IPS-20b (cell line): ENCODE data around the gene GNAL.

Experiments
- H3K27ac ChIP-seq: one replicate; pipeline ENCODE4 v1.5.1; 2013; ENCODE audit warnings: low read length
- H3K27me3 ChIP-seq: 2 replicates; pipeline ENCODE4 v1.6.1; 2013; ENCODE audit warnings: mild to moderate bottlenecking, low read length, inconsistent platforms; ENCODE audit not compliant: insufficient read depth
- H3K36me3 ChIP-seq: 2 replicates; pipeline ENCODE4 v1.6.1; 2013; ENCODE audit warnings: low read depth, mild to moderate bottlenecking, inconsistent platforms, low read length, moderate library complexity; ENCODE audit not compliant: insufficient read depth
- H3K4me1 ChIP-seq: 2 replicates; pipeline ENCODE4 v1.6.1; 2013; ENCODE audit warnings: mild to moderate bottlenecking, control low read depth, inconsistent platforms, low read length, moderate library complexity; ENCODE audit not compliant: insufficient read depth
- H3K4me3 ChIP-seq: 2 replicates; pipeline ENCODE4 v1.5.1; 2013; ENCODE audit warnings: mild to moderate bottlenecking, low read length, inconsistent platforms
- H3K9ac ChIP-seq: 2 replicates; pipeline ENCODE4 v1.6.1; 2013; ENCODE audit warnings: low read depth, mild to moderate bottlenecking, inconsistent platforms, low read length, moderate library complexity
- H3K9me3 ChIP-seq: 2 replicates; pipeline ENCODE4 v1.6.1; 2013; ENCODE audit warnings: mild to moderate bottlenecking, low read depth, low read length, inconsistent platforms; ENCODE audit not compliant: insufficient read depth

GNAL gene

GRCh38 chr18:11872479-11873136, 183.5 kb downstream of the GNAL start:
- Histone ChIP-seq H3K27me3 (no peaks in the 10 kb centered on the region), H3K36me3 (no peaks in the 10 kb centered on the region; the same call in 1 of the 2 replicates), H3K4me1 (peaks cover 5% of the 10 kb centered on the region; the same call in 1 of the 2 replicates), H3K27ac (no peak overlapping the region), H3K4me3 (no peak overlapping the region), H3K9me3 (no peaks in the 10 kb centered on the region), H3K9ac (no peak overlapping the region)

DNA sequence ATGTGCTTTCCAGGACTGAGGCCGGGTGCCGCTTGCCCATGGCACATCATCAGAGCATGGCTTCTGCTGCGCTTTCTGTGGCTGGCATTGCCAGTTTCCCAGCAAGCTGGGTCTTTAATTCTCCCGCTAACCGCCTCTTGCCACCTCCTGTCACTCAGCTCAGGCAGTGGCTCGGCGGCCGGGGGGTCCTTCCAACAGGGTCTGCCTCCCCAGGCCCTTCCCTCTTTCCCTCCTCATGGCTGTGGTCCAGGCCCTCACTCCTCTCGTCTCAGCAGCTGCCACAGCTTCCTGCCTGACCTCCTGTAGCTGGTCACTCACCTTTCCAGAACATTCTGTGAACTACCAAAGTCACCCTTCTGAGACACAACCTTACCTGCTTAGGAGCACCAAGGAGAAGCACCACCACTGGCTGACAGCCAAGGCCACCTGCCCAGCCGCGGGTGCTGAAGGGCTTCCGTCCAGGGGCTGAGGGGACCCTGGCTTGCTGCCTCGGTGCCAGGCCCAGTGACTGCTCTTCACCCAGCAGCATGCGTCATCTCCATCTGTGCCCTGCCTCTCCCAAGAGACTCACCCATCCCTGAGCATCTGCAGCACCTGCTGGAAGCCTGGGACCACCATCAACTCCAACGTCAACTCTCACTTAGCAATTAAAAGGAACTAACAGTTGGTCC, 184.7 kb downstream of the GNAL start:
- no peaks in the 10 kb centered on the region; the same call in 1 of the 2 replicates for H3K36me3 ChIP-seq
- H3K9ac ChIP-seq = no peak overlapping the region
- H3K9me3 ChIP-seq = no peaks in the 10 kb centered on the region
- H3K27ac ChIP-seq = no peak overlapping the region
- H3K4me1 ChIP-seq = no peaks in the 10 kb centered on the region
- H3K27me3 ChIP-seq = no peaks in the 10 kb centered on the region
- no peak overlapping the region for H3K4me3 ChIP-seq

DNA sequence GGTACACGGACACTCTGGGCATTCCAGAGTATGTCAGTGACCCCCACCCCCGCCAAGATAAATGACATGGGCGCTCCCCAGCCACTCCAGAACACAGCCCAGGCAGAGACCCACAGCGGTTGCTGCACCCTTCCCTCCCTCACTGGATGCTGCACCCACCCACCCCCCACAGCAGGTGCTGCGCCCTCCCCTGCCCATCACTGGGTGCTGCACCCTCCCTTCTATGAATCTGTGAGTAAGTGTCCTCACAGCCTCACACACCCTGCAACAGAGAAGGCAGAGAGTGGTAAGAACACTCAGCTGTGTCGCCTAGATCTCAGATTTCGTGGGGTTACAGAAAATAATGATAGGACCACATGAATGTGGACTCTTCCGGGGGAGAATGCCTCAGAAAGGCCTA, 185.6 kb downstream of the GNAL start:
- no peaks in the 10 kb centered on the region; the same call in 1 of the 2 replicates for H3K36me3 ChIP-seq
- no peaks in the 10 kb centered on the region for H3K4me1 ChIP-seq
- H3K9ac ChIP-seq = no peak overlapping the region
- H3K4me3 ChIP-seq = no peak overlapping the region
- no peak overlapping the region for H3K27ac ChIP-seq
- H3K9me3 ChIP-seq = no peaks in the 10 kb centered on the region
- H3K27me3 ChIP-seq = no peaks in the 10 kb centered on the region

GRCh38 chr18:11877497-11878135, 188.6 kb downstream of the GNAL start:
- no peaks in the 10 kb centered on the region for H3K4me1 ChIP-seq
- no peaks in the 10 kb centered on the region for H3K27me3 ChIP-seq
- no peaks in the 10 kb centered on the region for H3K9me3 ChIP-seq
- H3K36me3 ChIP-seq = peaks cover 7% of the 10 kb centered on the region
- H3K4me3 ChIP-seq = no peak overlapping the region
- no peak overlapping the region for H3K9ac ChIP-seq
- no peak overlapping the region for H3K27ac ChIP-seq

DNA sequence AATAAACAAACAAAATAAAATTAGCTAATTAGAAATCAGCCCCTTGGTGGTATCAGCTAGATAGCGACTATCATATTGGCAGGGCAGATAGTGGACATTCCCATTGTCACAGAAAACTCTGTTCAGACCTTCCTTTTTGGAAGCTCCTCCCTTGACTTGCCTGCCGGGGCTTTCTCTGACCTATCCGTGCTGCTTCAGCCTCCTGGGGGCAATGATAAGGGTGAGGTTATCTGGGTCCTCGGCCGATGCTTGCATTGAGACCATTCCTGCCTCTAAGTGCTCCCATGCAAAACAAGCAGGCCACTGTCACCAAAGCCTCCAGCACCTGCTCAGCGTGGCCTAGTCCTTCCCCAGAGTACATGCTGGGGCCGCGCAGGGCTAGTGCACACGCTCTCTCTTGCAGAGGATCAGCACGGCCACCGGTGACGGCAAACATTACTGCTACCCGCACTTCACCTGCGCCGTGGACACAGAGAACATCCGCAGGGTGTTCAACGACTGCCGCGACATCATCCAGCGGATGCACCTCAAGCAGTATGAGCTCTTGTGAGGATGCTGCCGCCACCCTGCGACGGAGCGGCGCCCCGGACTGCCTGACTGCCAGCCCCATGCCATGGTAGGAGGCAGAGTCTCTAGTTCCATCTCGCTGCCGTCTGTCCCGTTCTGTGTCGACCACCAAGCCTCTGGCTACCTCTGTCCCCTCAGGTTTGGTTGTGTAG, 191.7 kb downstream of the GNAL start:
- no peak overlapping the region for H3K4me3 ChIP-seq
- H3K9ac ChIP-seq = no peak overlapping the region
- no peak overlapping the region for H3K27ac ChIP-seq
- no peaks in the 10 kb centered on the region for H3K9me3 ChIP-seq
- H3K4me1 ChIP-seq = no peaks in the 10 kb centered on the region
- peaks cover 22% of the 10 kb centered on the region for H3K36me3 ChIP-seq
- H3K27me3 ChIP-seq = no peaks in the 10 kb centered on the region

- peaks cover 22% of the 10 kb centered on the region for H3K36me3 ChIP-seq
Measured at GRCh38 chr18:11882636-11883035, 193.6 kb downstream of the GNAL start.

GRCh38 chr18:11883153-11883552, 194.1 kb downstream of the GNAL start:
- Histone ChIP-seq H3K36me3 (peaks cover 22% of the 10 kb centered on the region), H3K4me1 (peaks cover 5% of the 10 kb centered on the region; the same call in 1 of the 2 replicates), H3K9ac (no peak overlapping the region), H3K9me3 (no peaks in the 10 kb centered on the region), H3K27me3 (no peaks in the 10 kb centered on the region), H3K4me3 (no peak overlapping the region), H3K27ac (no peak overlapping the region)

More at GRCh38 chr18:11882636-11883035, 193.6 kb downstream of the GNAL start:
- no peak overlapping the region for H3K4me3 ChIP-seq
- no peaks in the 10 kb centered on the region for H3K9me3 ChIP-seq
- H3K27me3 ChIP-seq = no peaks in the 10 kb centered on the region
- H3K4me1 ChIP-seq = peaks cover 5% of the 10 kb centered on the region; the same call in 1 of the 2 replicates
- no peak overlapping the region for H3K27ac ChIP-seq
- no peak overlapping the region for H3K9ac ChIP-seq

GRCh38 chr18:11884396-11885030, 195.4 kb downstream of the GNAL start:
- no peaks in the 10 kb centered on the region for H3K9me3 ChIP-seq

DNA sequence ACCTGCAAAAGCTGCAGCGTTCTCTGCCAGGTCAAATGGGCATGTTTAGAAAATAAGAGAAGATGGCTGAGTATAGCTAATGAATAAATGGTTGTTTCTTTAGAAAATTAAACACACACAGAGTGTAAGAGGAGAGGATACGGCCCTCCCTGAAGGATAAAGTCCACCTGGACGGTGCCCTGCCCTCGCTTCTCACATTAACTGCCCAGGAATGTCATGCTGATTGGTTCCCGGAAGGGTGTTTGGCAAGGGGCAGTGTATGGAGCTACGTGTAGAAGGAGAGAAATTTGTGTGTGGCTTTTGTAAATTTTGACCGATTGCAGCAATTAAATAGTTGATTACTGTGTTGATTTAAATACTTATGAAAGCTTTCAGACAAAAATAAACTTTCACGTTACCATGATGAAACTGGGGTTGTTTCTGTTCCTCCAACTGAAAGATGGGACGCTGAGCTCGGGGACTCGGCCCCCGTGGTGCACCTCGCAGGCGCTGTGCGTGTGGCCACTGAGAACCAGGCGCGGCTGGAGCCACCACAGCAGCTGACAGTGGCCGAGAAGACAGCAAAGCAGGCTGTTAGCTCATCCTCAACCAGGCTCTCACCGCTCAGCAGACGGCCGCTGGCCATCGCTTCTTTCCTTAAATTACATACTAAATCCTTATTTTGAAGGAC, 196.3 kb downstream of the GNAL start:
- Histone ChIP-seq H3K36me3 (peaks cover 31% of the 10 kb centered on the region), H3K27ac (no peak overlapping the region), H3K9ac (no peak overlapping the region), H3K4me1 (peaks cover 5% of the 10 kb centered on the region; the same call in 1 of the 2 replicates), H3K27me3 (no peaks in the 10 kb centered on the region), H3K9me3 (no peaks in the 10 kb centered on the region), H3K4me3 (no peak overlapping the region)

More at GRCh38 chr18:11884396-11885030, 195.4 kb downstream of the GNAL start:
- Histone ChIP-seq H3K4me1 (peaks cover 5% of the 10 kb centered on the region; the same call in 1 of the 2 replicates), H3K4me3 (no peak overlapping the region), H3K27me3 (no peaks in the 10 kb centered on the region), H3K9ac (no peak overlapping the region), H3K27ac (no peak overlapping the region), H3K36me3 (peaks cover 31% of the 10 kb centered on the region)

DNA sequence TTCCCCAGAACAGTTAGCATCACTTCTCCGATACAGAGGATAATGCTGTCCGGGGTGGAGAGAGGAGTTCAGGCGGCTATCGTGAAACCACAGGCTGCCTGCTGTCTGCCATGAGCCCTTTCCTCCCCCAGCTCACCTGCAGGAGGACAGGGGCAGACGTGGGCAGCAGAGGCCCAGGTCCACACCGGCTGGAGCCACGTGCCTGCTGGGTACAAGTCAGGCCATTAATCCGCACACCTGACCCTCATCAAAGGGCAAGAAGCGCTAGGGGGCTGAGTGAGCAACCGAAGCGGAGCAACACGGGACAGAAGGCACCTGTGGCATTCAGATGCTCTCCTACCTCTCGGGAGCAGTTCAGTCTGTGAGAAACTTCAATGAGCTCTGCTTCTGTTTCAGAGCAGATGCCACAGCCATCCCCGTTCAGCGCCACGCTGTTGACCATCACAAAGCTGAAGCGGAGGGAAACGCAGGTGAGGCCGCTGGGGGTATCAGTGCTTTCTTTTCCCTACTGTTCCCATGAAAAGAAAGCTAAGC, 197.6 kb downstream of the GNAL start:
- Histone ChIP-seq H3K4me3 (no peak overlapping the region), H3K27ac (no peak overlapping the region), H3K4me1 (peaks cover 5% of the 10 kb centered on the region; the same call in 1 of the 2 replicates), H3K9me3 (no peaks in the 10 kb centered on the region), H3K9ac (no peak overlapping the region), H3K36me3 (peaks cover 29% of the 10 kb centered on the region), H3K27me3 (no peaks in the 10 kb centered on the region)
